ENCODE measurements around the gene GPX2.

DNA sequence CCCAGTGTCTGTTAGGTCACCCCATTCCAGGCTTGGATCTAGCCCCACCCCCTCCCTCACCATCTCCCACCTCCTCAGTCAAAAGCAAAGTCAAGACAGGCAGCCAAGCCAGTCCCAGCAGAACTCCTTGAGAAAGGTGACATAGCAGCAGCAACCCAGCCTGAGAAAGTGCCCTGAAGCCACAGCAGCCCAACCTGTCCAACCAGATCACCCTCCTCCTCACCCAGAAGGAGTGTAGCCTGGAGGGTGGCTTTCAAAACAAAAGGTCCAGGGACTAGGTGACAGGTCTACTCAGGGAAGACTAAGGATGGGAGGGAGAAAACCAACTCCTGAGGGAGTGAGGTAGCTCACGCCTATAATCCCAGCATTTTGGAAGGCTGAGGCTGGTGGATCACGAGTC is 24.4 kb upstream of the GPX2 start:
- no peak for TF ChIP-seq POLR2A (IDR thresholded peaks at IDR 0.05)
- TF ChIP-seq, protein P1, sequence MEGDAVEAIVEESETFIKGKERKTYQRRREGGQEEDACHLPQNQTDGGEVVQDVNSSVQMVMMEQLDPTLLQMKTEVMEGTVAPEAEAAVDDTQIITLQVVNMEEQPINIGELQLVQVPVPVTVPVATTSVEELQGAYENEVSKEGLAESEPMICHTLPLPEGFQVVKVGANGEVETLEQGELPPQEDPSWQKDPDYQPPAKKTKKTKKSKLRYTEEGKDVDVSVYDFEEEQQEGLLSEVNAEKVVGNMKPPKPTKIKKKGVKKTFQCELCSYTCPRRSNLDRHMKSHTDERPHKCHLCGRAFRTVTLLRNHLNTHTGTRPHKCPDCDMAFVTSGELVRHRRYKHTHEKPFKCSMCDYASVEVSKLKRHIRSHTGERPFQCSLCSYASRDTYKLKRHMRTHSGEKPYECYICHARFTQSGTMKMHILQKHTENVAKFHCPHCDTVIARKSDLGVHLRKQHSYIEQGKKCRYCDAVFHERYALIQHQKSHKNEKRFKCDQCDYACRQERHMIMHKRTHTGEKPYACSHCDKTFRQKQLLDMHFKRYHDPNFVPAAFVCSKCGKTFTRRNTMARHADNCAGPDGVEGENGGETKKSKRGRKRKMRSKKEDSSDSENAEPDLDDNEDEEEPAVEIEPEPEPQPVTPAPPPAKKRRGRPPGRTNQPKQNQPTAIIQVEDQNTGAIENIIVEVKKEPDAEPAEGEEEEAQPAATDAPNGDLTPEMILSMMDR (IDR thresholded peaks at IDR 0.05): no peak
- no peak for TF ChIP-seq POLR2AphosphoS5 (IDR thresholded peaks at IDR 0.05)
